Retinal pigment epithelial cell (primary cell): ENCODE results near the gene PDCD10.

ENCODE experiments used
- DNase-seq: peaks from one replicate; pipeline ENCODE4 v3.0.0-alpha.2; 2010; ENCODE audit warnings: low read depth
- H3K4me3 ChIP-seq: 2 replicates; pipeline ENCODE4 v1.5.1; 2011; ENCODE audit warnings: mild to moderate bottlenecking, low read length, control low read depth, moderate library complexity
- TF ChIP-seq, protein P1 (sequence below): conservative IDR thresholded peaks from 2 replicates; pipeline ENCODE4 v1.5.1; 2011; ENCODE audit warnings: low read depth, low read length, control low read depth, inconsistent platforms

PDCD10 gene

DNA sequence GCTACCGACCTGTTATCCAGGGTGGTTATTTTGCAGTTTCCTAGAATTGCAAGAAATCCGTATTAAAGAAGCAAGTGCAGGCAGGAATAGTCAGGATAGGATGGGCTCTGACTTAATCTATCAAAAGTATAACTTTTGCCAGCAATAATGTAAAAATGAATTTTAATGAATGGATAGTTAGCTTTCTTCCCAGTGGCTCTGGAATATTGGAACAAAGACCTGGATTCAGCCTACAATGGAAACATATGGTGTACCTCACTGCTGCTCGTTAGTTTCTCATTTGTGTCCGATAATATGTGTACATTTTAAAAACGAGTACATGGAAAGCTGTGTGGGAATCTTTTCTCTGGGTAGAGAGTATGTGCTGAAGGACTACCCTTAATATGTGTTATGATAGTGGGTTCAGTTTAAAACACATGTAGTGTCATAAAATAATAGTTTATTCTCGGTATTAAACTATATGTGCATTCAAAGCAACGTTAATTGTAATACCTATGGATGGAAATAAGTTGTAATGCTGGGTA, 1.6 kb upstream of the PDCD10 start:
- TF ChIP-seq, protein P1, sequence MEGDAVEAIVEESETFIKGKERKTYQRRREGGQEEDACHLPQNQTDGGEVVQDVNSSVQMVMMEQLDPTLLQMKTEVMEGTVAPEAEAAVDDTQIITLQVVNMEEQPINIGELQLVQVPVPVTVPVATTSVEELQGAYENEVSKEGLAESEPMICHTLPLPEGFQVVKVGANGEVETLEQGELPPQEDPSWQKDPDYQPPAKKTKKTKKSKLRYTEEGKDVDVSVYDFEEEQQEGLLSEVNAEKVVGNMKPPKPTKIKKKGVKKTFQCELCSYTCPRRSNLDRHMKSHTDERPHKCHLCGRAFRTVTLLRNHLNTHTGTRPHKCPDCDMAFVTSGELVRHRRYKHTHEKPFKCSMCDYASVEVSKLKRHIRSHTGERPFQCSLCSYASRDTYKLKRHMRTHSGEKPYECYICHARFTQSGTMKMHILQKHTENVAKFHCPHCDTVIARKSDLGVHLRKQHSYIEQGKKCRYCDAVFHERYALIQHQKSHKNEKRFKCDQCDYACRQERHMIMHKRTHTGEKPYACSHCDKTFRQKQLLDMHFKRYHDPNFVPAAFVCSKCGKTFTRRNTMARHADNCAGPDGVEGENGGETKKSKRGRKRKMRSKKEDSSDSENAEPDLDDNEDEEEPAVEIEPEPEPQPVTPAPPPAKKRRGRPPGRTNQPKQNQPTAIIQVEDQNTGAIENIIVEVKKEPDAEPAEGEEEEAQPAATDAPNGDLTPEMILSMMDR, result no peak
- DNase-seq, result no peak
- peak overlapping the region; percentile 92 for H3K4me3 ChIP-seq

- peak within 1 kb of the TSS; percentile 92 for H3K4me3 ChIP-seq
- peak; percentile 73 for DNase-seq
- TF ChIP-seq, protein P1, result no peak
These were observed 794 bp upstream of the PDCD10 start, which contains the start of gene SERPINI1 for GRCh38 chr3:167735233-167736138. Gene SERPINI1 (plus strand): TSS chr3:167735721. CDS start chr3:167789129, 53,408 bp downstream.

- TF ChIP-seq, protein P1, result no peak
- DNase-seq, result no peak
- peak overlapping the region; percentile 92 for H3K4me3 ChIP-seq
These were observed 663 bp downstream of the PDCD10 start for GRCh38 chr3:167733961-167734497.

DNA sequence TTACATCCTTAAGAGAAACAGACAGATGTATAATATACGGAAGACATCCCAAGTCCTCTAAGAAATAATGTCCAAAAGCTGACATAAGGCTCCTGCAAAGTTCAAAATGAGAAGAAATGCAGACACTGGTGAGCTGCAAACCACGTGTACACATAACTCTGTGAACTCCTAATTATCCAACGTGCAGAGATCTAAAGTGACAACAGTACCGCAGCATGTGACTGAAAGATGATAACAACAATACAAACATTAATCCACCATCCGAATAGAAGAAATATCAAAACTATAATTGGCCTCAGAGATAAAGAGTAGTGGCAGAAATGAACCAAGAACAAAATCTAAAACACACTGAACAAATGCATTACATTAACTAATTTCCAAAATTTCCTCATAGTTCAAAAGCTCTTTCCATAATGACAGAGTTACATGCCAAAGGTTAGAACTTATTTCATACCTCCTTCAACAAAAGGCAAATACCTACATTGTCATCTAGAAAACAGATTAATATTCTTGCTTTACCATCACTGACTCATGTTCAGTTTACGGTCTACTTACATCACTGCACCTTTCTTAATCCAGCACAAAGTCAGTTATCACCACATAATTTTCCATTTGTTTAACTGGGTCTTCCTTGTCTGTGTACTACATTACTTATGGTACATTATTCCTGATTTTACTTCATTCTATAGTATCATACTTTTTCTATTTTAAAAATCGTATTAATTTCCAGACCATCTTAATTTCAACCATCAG, 2.2 kb downstream of the PDCD10 start:
- no peak for DNase-seq
- TF ChIP-seq, protein P1, result no peak
- no peak overlapping the region for H3K4me3 ChIP-seq

- TF ChIP-seq, protein P1, result no peak
- no peak for DNase-seq
These were observed 3.3 kb downstream of the PDCD10 start for GRCh38 chr3:167731393-167731792.

DNA sequence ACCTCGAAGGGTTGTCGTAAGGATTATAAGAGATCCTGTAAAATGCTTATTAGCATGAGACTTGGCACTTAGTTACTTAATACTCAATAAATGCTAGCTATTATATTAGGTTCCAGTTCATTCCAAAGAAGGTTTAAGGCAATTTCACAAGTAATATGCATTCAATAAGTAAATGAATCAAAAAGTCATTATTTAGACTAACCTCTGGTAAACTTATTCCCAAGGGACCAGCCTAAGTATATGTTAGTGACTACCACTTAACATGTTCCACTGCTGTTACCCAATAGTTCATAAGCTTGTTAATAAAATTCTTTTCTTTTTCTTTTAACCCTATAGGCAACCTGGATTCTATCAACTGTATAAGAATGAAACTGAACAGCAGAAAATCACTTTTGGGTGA, 5.1 kb downstream of the PDCD10 start:
- no peak for DNase-seq
- no peak overlapping the region for H3K4me3 ChIP-seq
- TF ChIP-seq, protein P1, result no peak

More at GRCh38 chr3:167731393-167731792, 3.3 kb downstream of the PDCD10 start:
- no peak overlapping the region for H3K4me3 ChIP-seq
